ENCODE measurements around the gene ZNF655.

DNA sequence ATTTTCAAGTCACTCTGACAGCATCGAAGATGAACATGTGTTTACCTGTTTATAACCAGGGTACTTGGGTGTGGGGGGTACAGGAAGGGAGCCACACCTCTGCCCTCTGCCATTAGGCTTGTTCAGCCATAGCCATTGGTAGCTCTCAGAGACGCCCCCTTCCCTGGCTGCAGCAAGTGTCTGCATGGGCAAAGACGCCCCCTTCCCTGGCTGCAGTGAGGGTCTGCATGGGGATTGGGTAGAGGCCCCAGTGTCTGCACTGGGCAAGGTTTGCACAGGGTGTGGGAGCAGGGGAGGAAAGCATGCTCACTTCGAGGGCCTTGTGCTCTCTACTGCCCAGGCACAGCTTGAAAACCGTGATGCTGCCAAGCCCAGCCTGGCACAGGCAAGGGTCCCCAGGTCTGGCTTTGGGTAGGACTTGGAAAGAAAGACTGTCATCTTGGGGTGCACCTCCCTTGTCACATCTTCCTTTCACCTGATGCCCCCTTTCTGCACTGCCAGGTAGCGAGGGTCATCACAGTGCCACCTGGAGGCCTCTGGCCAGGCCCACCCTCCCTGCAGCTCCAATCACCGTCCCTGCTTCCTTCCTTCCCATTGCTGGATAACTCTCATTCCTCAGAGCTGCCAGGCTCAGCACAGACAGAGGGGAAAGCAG lies 43.3 kb downstream of the ZNF655 start:
- TF ChIP-seq, protein P1, sequence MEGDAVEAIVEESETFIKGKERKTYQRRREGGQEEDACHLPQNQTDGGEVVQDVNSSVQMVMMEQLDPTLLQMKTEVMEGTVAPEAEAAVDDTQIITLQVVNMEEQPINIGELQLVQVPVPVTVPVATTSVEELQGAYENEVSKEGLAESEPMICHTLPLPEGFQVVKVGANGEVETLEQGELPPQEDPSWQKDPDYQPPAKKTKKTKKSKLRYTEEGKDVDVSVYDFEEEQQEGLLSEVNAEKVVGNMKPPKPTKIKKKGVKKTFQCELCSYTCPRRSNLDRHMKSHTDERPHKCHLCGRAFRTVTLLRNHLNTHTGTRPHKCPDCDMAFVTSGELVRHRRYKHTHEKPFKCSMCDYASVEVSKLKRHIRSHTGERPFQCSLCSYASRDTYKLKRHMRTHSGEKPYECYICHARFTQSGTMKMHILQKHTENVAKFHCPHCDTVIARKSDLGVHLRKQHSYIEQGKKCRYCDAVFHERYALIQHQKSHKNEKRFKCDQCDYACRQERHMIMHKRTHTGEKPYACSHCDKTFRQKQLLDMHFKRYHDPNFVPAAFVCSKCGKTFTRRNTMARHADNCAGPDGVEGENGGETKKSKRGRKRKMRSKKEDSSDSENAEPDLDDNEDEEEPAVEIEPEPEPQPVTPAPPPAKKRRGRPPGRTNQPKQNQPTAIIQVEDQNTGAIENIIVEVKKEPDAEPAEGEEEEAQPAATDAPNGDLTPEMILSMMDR (IDR thresholded peaks at IDR 0.05), result no peak
- TF ChIP-seq POLR2A (IDR thresholded peaks at IDR 0.05), result no peak

Measured in heart left ventricle (tissue), 13 donors.